ENCODE data around the gene ARIH1.

DNA sequence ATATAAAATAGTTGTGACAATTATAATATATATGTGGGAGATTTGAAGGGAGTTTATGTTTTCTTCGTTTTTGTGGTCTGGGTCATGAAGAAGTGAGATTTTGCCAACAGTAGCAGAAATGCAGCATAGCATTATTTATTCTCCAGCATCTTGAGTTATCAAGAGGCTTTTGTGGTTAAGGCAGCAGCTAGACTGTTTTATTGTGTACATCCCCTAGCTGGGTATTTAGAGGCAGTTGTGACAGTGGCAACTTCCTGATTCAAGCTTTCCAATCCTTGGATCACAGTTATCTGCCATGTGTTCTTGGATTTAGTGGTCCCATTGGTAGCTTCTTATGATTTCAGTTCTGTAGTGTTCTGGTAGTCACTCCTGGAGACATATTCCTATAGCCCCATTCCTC, 29.0 kb downstream of the ARIH1 start:
- TF ChIP-seq, protein P1, sequence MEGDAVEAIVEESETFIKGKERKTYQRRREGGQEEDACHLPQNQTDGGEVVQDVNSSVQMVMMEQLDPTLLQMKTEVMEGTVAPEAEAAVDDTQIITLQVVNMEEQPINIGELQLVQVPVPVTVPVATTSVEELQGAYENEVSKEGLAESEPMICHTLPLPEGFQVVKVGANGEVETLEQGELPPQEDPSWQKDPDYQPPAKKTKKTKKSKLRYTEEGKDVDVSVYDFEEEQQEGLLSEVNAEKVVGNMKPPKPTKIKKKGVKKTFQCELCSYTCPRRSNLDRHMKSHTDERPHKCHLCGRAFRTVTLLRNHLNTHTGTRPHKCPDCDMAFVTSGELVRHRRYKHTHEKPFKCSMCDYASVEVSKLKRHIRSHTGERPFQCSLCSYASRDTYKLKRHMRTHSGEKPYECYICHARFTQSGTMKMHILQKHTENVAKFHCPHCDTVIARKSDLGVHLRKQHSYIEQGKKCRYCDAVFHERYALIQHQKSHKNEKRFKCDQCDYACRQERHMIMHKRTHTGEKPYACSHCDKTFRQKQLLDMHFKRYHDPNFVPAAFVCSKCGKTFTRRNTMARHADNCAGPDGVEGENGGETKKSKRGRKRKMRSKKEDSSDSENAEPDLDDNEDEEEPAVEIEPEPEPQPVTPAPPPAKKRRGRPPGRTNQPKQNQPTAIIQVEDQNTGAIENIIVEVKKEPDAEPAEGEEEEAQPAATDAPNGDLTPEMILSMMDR (IDR thresholded peaks at IDR 0.05) = no peak
- TF ChIP-seq EZH2 (IDR thresholded peaks at IDR 0.05; ENCODE audit: borderline replicate concordance, insufficient read depth, low read depth, low read length, poor library complexity, severe bottlenecking) = no peak

Data from B cell (primary cell).